ENCODE data around the gene IRF4.

IRF4 gene

GRCh38 chr6:347951-348859 is 43.3 kb upstream of the IRF4 start:
- TF ChIP-seq EZH2phosphoT487 (IDR thresholded peaks at IDR 0.05; ENCODE audit: borderline replicate concordance) (no peak), CTCF (conservative IDR thresholded peaks at IDR 0.05; ENCODE audit: low read length) (no peak)
- Histone ChIP-seq H3K4me2 (ENCODE audit: low read depth, low read length, poor library complexity, severe bottlenecking) (no peak overlapping the region), H3K9ac (ENCODE audit: low read depth, low read length, poor library complexity, severe bottlenecking) (no peak overlapping the region), H3K4me1 (ENCODE audit: insufficient read depth, low read length, poor library complexity, severe bottlenecking) (peaks cover 15% of the 10 kb centered on the region), H3F3A (ENCODE audit: low read depth) (no peaks in the 10 kb centered on the region), H3K36me3 (ENCODE audit: insufficient read depth, low read length) (peaks cover 26% of the 10 kb centered on the region; the same call in 1 of the 2 replicates), H3K79me2 (ENCODE audit: insufficient read depth, low read length) (no peaks in the 10 kb centered on the region), H3K9me2 (replicated peaks; ENCODE audit: low read depth, low read length) (no peaks in the 10 kb centered on the region), H4K20me1 (ENCODE audit: insufficient read depth, low read length, poor library complexity, severe bottlenecking) (no peaks in the 10 kb centered on the region), H2AFZ (ENCODE audit: low read length) (no peak overlapping the region), H3K27me3 (ENCODE audit: insufficient read depth, low read length, poor library complexity, severe bottlenecking) (no peaks in the 10 kb centered on the region), H3K9me3 (ENCODE audit: insufficient read depth, low read depth, low read length) (no peaks in the 10 kb centered on the region), H3K4me3 (ENCODE audit: low read length, poor library complexity, severe bottlenecking) (no peak overlapping the region)

- H3K36me3 ChIP-seq (ENCODE audit: insufficient read depth, low read length): peaks cover 26% of the 10 kb centered on the region; the same call in 1 of the 2 replicates
- H3K9ac ChIP-seq (ENCODE audit: low read depth, low read length, poor library complexity, severe bottlenecking): no peak overlapping the region
- H2AFZ ChIP-seq (ENCODE audit: low read length): no peak overlapping the region
- H3K9me3 ChIP-seq (ENCODE audit: insufficient read depth, low read depth, low read length): no peaks in the 10 kb centered on the region
- H3K9me2 ChIP-seq (replicated peaks; ENCODE audit: low read depth, low read length): no peaks in the 10 kb centered on the region
- no peak overlapping the region for H3K4me2 ChIP-seq (ENCODE audit: low read depth, low read length, poor library complexity, severe bottlenecking)
- TF ChIP-seq CTCF (conservative IDR thresholded peaks at IDR 0.05; ENCODE audit: low read length) (no peak), EZH2phosphoT487 (IDR thresholded peaks at IDR 0.05; ENCODE audit: borderline replicate concordance) (no peak)
- H3K4me3 ChIP-seq (ENCODE audit: low read length, poor library complexity, severe bottlenecking): no peak overlapping the region
- H3F3A ChIP-seq (ENCODE audit: low read depth): no peaks in the 10 kb centered on the region
- H3K27me3 ChIP-seq (ENCODE audit: insufficient read depth, low read length, poor library complexity, severe bottlenecking): no peaks in the 10 kb centered on the region
- peaks cover 21% of the 10 kb centered on the region for H3K4me1 ChIP-seq (ENCODE audit: insufficient read depth, low read length, poor library complexity, severe bottlenecking)
- no peaks in the 10 kb centered on the region for H4K20me1 ChIP-seq (ENCODE audit: insufficient read depth, low read length, poor library complexity, severe bottlenecking)
- no peaks in the 10 kb centered on the region for H3K79me2 ChIP-seq (ENCODE audit: insufficient read depth, low read length)
Measured at GRCh38 chr6:348860-349396, 42.6 kb upstream of the IRF4 start.

- Histone ChIP-seq H3K4me2 (ENCODE audit: low read depth, low read length, poor library complexity, severe bottlenecking) (no peak overlapping the region), H3K79me2 (ENCODE audit: insufficient read depth, low read length) (no peaks in the 10 kb centered on the region), H3K9me3 (ENCODE audit: insufficient read depth, low read depth, low read length) (no peaks in the 10 kb centered on the region), H3K36me3 (ENCODE audit: insufficient read depth, low read length) (peaks cover 26% of the 10 kb centered on the region; the same call in 1 of the 2 replicates), H2AFZ (ENCODE audit: low read length) (no peak overlapping the region), H3F3A (ENCODE audit: low read depth) (no peaks in the 10 kb centered on the region), H3K4me3 (ENCODE audit: low read length, poor library complexity, severe bottlenecking) (no peak overlapping the region), H3K27me3 (ENCODE audit: insufficient read depth, low read length, poor library complexity, severe bottlenecking) (no peaks in the 10 kb centered on the region), H3K4me1 (ENCODE audit: insufficient read depth, low read length, poor library complexity, severe bottlenecking) (peaks cover 21% of the 10 kb centered on the region), H4K20me1 (ENCODE audit: insufficient read depth, low read length, poor library complexity, severe bottlenecking) (no peaks in the 10 kb centered on the region), H3K9me2 (replicated peaks; ENCODE audit: low read depth, low read length) (no peaks in the 10 kb centered on the region), H3K9ac (ENCODE audit: low read depth, low read length, poor library complexity, severe bottlenecking) (no peak overlapping the region)
- no peak for TF ChIP-seq EZH2phosphoT487 (IDR thresholded peaks at IDR 0.05; ENCODE audit: borderline replicate concordance)
- TF ChIP-seq CTCF (conservative IDR thresholded peaks at IDR 0.05; ENCODE audit: low read length): no peak
Measured at GRCh38 chr6:349491-349921, 42.0 kb upstream of the IRF4 start.

Data from Loucy (cell line).